ENCODE results near the gene DENND11.

GRCh38 chr7:141731476-141732149, 29.6 kb upstream of the DENND11 start:
- TF ChIP-seq EZH2 (IDR thresholded peaks at IDR 0.05) (no peak), POLR2AphosphoS5 (IDR thresholded peaks at IDR 0.05; ENCODE audit: borderline replicate concordance, low read depth, low read length) (no peak), FOXP2 (optimal IDR thresholded peaks at IDR 0.05; ENCODE audit: control extremely low read depth, extremely low read length, insufficient read depth) (no peak)
